Stimulated activated naive CD8-positive, alpha-beta T cell treated with anti-CD3 and anti-CD28 coated beads, Interleukin-15, Interleukin-2, amounts not matched to agents 100 ng/mL and 50 ng/mL, for 24 hours (primary cell): ENCODE results near the gene FNDC1.

ENCODE experiments used
- H3K27ac Mint-ChIP-seq: one replicate; pipeline ENCODE4 v1.8.0; 2021; ENCODE audit warnings: mild to moderate bottlenecking, mixed read lengths
- H3K27me3 Mint-ChIP-seq: one replicate; pipeline ENCODE4 v1.8.0; 2021; ENCODE audit warnings: mixed read lengths
- H3K36me3 Mint-ChIP-seq: one replicate; pipeline ENCODE4 v1.8.0; 2021; ENCODE audit warnings: low read depth, mixed read lengths
- H3K4me1 Mint-ChIP-seq: one replicate; pipeline ENCODE4 v1.8.0; 2021; ENCODE audit warnings: low read depth, mixed read lengths
- H3K4me3 Mint-ChIP-seq: one replicate; pipeline ENCODE4 v1.8.0; 2021; ENCODE audit warnings: mild to moderate bottlenecking, mixed read lengths
- H3K9me3 Mint-ChIP-seq: one replicate; pipeline ENCODE4 v1.8.0; 2021; ENCODE audit warnings: mixed read lengths

The FNDC1 gene

DNA sequence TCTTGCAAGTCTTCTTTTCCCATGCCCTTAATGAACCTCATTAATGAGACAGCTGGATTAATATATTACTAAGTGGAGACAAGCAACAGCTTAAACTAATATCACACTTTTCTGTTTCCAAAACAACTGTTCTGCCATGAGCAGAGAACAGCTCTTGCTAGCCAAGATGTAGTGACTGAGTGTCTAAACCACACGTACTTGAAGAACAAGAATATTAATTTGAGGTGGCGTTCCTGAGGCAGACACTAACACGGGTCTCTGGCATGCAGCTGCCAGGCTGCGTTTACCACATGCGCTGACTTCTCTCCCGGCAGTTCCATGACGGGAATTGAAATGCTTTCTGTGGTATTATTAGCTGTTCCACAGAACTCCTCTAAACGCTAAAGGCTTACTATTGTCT lies 80.6 kb downstream of the FNDC1 start:
- Mint-ChIP-seq H3K4me3 (no peak overlapping the region), H3K27me3 (peaks cover 11% of the 10 kb centered on the region), H3K4me1 (no peaks in the 10 kb centered on the region), H3K27ac (no peak overlapping the region), H3K9me3 (no peaks in the 10 kb centered on the region), H3K36me3 (no peaks in the 10 kb centered on the region)

DNA sequence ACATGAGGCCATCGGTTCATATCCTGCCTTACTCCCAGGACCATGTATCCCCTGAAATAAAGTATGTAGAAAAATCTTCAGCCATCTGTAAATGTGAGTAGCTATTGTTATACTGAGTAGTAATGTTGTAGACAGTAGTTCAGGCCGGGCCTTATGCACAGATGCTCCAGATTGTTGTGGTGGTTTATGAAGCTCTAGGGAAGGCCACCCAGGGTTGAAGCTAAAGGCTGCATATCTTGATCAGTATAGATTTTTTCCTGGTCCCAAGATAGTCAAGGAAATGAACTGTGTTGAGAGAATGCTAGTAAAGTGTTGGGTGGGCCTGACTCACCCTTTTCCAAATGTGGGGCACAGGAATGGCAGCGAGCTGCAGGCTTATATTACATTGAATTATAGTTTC lies 81.4 kb downstream of the FNDC1 start:
- Mint-ChIP-seq H3K9me3 (no peaks in the 10 kb centered on the region), H3K27me3 (peaks cover 11% of the 10 kb centered on the region), H3K36me3 (no peaks in the 10 kb centered on the region), H3K4me1 (no peaks in the 10 kb centered on the region), H3K4me3 (no peak overlapping the region), H3K27ac (no peak overlapping the region)

DNA sequence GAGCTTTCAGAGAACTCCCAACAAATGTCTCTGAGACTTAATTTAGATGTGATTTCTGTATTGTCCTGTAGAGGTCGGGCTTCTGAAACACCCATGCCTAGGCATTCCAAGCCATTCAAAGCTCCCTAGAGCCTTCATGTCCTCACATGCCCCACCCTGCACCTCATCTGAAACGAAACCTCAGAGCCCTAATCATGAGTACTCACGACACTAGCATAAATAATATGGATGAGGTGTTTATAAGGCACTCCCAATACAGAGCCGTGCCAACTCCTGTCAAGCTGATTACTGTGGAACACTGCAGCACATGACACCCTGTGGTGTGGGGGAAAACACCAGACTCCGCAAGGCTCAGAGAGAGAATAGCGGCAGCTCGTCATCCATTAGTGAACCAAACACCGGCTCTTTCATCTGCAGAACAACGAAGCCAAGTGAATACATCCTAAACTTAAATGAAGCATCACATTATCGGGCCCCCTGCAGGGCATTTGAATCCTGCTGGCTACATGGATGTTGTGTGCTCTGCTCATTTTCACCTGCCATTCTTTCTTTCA lies 83.8 kb downstream of the FNDC1 start:
- Mint-ChIP-seq H3K27ac (no peak overlapping the region), H3K36me3 (no peaks in the 10 kb centered on the region)

DNA sequence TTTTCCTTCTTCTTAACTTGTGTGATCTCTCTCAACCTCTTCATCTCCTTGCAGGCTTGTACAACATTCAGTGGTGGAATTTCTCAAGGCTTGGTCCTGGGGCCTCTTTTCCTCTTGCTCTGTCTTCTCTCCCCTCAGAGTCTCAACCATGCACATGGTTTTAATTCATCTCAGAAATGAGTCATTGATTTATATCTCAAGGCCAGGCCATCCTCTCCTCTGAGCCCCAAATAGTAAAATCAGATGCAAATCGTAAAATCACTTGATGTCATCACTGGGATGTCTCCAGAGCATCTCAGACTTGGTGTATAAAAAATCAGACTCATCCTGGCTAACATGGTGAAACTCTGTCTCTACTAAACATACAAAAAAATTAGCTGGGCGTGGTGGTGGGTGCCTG lies 85.0 kb downstream of the FNDC1 start:
- Mint-ChIP-seq H3K9me3 (no peaks in the 10 kb centered on the region), H3K4me3 (no peak overlapping the region), H3K27me3 (peaks cover 11% of the 10 kb centered on the region), H3K27ac (no peak overlapping the region), H3K36me3 (no peaks in the 10 kb centered on the region), H3K4me1 (no peaks in the 10 kb centered on the region)

More for the DNA sequence above, 83.8 kb downstream of the FNDC1 start:
- H3K4me1 Mint-ChIP-seq = no peaks in the 10 kb centered on the region
- H3K4me3 Mint-ChIP-seq = no peak overlapping the region
- H3K9me3 Mint-ChIP-seq = no peaks in the 10 kb centered on the region
- H3K27me3 Mint-ChIP-seq = peaks cover 12% of the 10 kb centered on the region

DNA sequence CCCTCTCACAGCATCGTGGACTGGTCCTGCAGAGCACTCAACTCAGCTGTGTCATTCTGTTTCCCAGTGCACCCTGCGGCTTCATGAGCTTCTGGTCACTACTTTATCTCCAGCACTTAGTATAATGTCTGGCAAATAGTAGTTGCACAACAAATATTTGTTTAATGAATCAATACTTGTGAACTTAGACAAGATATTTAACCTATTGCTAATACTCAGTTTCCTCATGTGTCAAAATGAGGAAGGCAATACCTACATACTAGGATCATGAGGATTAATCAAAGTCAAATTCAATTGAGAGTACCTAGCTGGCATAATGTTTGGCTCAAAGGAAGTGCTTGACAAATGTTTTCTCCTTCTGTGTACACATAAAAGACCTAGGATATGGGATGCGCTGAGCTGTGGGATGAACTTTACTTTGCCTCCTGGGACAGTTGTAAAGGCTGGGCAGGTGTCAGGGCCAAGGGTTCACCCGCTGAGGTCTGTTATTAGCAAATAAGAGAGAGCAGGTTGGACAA lies 86.3 kb downstream of the FNDC1 start:
- no peaks in the 10 kb centered on the region for H3K36me3 Mint-ChIP-seq
- no peak overlapping the region for H3K4me3 Mint-ChIP-seq
- H3K9me3 Mint-ChIP-seq = no peaks in the 10 kb centered on the region
- H3K4me1 Mint-ChIP-seq = no peaks in the 10 kb centered on the region
- no peak overlapping the region for H3K27ac Mint-ChIP-seq
- peaks cover 12% of the 10 kb centered on the region for H3K27me3 Mint-ChIP-seq

DNA sequence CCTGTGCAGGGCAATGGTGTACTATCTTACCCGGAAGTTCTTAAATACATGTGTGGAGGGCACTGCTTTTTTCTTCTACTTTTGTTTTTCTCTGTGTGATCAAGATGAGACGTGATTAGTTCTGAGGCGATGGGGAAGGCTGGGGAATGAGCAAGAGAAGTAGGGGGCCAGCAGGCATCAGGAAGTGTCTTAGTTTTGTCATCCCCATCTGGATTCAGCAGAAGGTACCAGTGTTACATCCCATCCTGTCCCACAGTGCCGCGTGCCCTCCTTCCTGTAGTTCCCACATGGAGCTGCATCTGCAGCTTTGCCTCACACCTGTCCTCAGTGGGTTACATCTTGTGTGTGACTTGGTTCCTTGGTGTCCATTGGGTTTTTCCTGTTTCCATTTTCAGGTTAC lies 86.9 kb downstream of the FNDC1 start:
- Mint-ChIP-seq H3K36me3 (no peaks in the 10 kb centered on the region), H3K27me3 (peaks cover 12% of the 10 kb centered on the region), H3K4me3 (no peak overlapping the region), H3K9me3 (no peaks in the 10 kb centered on the region), H3K4me1 (no peaks in the 10 kb centered on the region), H3K27ac (no peak overlapping the region)

DNA sequence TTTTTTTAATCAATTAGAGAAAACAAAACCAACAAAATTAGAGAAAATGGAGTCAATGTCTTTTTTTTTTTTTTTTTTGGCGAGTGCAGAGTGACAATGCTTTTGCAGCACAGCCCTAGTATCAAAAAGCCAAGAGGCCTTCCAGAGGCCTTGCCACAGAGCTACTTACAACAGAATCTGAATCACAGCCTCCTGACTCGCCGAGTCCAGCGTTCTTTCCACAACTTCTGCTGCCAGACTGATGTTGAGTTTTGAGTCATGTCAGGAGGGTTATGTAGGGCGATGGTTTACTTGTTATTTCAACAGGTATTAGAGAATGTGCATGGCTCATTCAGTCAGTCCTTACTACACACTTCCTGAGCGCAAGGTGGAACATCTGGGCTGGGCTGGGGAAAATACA lies 88.6 kb downstream of the FNDC1 start:
- H3K4me3 Mint-ChIP-seq = no peak overlapping the region
- no peak overlapping the region for H3K27ac Mint-ChIP-seq
- H3K27me3 Mint-ChIP-seq = peaks cover 16% of the 10 kb centered on the region

DNA sequence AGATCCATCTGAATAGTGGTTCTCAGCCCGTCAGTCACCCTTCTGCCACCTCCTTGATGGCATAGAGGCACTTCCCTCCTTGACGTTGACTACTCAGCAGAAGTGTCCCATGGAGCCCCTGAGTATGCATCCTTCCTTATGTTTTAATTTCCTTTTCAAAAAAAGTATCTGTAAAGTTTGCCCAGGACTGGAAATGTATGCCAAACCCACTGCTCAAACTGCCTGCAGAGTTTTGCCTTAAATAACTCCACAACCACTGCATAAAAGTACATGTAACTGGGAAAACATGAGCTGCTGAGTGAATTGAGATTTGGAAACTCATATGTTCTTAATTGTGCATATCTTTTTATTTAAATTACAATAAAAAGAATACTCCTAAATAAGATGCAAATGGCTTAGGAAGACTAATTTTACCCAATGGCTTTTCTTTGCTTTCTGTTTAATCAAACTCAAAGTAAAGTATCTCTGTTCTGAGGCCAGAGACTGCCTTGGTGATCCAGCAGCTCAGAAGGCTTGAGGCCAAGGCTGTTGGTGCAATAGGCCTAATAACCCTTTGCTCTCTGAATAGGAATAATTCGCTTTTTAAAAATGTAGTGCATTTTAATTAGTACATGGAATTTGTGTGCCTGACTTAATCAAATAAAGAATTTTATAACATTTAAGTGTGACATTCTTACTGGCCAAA lies 90.4 kb downstream of the FNDC1 start:
- no peaks in the 10 kb centered on the region for H3K9me3 Mint-ChIP-seq
- H3K36me3 Mint-ChIP-seq = no peaks in the 10 kb centered on the region
- H3K27me3 Mint-ChIP-seq = peaks cover 14% of the 10 kb centered on the region
- no peaks in the 10 kb centered on the region for H3K4me1 Mint-ChIP-seq
- H3K4me3 Mint-ChIP-seq = no peak overlapping the region
- H3K27ac Mint-ChIP-seq = no peak overlapping the region

More for the DNA sequence above, 88.6 kb downstream of the FNDC1 start:
- Mint-ChIP-seq H3K4me1 (no peaks in the 10 kb centered on the region), H3K36me3 (no peaks in the 10 kb centered on the region), H3K9me3 (no peaks in the 10 kb centered on the region)

DNA sequence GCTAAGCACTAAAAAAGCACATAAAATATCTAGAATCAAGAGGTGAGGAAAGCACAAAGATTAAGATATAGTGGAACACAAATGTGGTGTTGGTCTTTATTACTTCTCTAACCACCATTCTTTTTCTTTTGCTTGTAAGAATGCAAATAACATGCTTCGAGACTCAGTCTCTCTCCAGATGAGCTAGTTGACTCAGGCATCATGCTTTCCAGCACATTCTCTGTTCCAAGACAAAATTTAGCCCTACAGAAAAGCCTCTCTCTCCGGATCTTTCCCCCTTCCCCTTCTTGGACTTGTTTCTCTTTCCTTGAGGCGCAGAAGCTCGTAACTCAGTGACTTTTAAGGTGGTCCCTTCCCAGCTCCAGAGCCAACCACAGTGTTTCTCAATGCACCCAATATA lies 91.0 kb downstream of the FNDC1 start:
- H3K27ac Mint-ChIP-seq = no peak overlapping the region
- no peaks in the 10 kb centered on the region for H3K9me3 Mint-ChIP-seq
- no peak overlapping the region for H3K4me3 Mint-ChIP-seq
- no peaks in the 10 kb centered on the region for H3K4me1 Mint-ChIP-seq
- H3K36me3 Mint-ChIP-seq = no peaks in the 10 kb centered on the region
- H3K27me3 Mint-ChIP-seq = peaks cover 14% of the 10 kb centered on the region

DNA sequence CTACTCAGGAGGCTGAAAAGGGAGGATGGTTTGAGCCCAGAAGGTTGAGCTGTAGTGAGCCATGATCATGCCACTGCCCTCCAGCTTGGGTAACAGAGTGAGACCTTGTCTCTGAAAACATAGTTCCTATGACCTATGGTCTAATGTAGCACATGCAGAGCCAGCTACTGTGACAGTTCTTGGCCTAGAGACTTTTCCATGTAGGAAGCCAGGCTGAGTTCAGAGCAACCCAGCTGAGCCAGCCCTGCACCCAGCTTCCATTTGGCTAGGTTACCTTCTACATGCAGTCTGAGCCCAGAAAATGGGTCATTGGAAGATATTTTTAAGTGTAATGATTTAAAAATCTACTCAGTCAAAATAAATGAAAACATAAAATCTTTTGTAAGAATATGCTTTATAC lies 92.8 kb downstream of the FNDC1 start:
- Mint-ChIP-seq H3K36me3 (no peaks in the 10 kb centered on the region), H3K4me3 (no peak overlapping the region), H3K27ac (no peak overlapping the region), H3K4me1 (no peaks in the 10 kb centered on the region), H3K9me3 (no peaks in the 10 kb centered on the region), H3K27me3 (peaks cover 11% of the 10 kb centered on the region)

DNA sequence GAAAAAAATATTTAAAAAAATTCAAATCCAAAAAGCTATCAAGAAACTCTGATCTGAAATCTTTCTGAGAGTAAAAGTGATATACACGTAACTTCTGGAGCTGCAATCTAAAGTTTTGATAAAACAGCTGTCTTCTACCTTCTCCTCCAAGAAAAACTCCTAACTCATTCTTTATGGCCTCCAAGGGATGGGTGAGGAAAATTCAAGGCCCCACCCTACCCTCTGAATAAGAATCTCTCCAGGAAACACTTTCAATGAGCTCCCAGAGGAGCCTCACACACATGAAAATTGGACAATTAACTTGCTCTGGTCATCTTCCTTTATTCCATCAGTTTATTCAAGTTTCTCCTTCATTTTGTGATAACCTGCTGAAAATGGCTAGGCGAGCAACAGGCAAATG lies 93.4 kb downstream of the FNDC1 start:
- H3K4me1 Mint-ChIP-seq = no peaks in the 10 kb centered on the region
- no peaks in the 10 kb centered on the region for H3K36me3 Mint-ChIP-seq
- peaks cover 14% of the 10 kb centered on the region for H3K27me3 Mint-ChIP-seq
- H3K4me3 Mint-ChIP-seq = no peak overlapping the region
- H3K27ac Mint-ChIP-seq = no peak overlapping the region
- H3K9me3 Mint-ChIP-seq = no peaks in the 10 kb centered on the region

DNA sequence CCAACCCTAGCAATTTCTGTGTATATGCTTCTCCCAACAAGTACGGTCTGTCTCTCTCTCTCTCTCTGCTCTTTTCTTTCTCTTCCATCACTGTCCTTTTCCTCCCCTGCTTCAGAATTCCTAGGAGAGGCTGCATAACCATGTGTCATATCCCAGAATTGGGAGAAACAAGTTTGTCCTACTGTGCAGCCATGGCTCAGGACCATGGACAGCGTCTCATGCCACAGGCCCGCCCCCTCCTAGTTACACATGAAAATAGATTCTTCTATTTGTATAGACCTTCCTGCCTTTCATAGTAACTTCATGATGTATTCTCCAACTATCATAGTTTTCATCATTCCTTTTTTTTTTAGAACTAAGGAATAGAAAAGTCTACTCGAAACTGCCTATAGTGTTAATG lies 98.0 kb downstream of the FNDC1 start:
- Mint-ChIP-seq H3K27me3 (peaks cover 10% of the 10 kb centered on the region), H3K4me3 (no peak overlapping the region), H3K9me3 (no peaks in the 10 kb centered on the region), H3K27ac (no peak overlapping the region), H3K36me3 (no peaks in the 10 kb centered on the region), H3K4me1 (no peaks in the 10 kb centered on the region)

DNA sequence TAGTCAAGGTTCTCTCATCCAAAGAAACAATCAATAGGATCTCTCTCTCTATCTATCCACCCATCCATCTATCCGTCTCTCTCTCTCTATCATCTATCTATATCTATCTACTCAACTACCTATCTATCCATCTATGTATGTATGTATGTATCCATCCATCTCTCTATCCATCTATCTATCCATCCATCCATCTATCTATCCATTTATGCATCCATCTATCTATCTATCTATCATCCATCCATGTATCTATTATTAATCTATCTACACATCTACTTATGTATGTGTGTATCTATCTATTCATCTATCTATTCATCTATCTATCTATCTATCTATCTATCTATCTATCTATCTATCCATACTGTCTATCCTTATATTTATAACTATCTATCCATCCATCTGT lies 99.3 kb downstream of the FNDC1 start:
- H3K9me3 Mint-ChIP-seq = no peaks in the 10 kb centered on the region

DNA sequence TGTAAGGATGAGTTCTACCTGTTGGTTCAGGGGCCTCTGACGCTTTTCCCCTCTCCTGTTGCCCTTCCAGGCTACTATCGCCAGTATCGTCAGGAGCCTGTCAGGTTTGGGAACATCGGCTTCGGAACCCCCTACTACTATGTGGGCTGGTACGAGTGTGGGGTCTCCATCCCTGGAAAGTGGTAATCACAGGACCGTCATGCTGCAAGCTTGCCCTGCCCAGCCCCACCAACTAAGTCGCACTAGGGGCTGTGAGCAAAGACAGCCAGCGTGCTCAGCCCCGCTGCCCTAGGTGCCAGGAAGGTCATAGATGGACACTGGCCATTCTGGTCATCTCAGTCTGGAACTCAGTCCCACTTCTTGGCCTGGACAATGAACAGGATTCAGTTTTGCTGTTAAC lies 102.1 kb downstream of the FNDC1 start:
- H3K36me3 Mint-ChIP-seq = no peaks in the 10 kb centered on the region
- no peak overlapping the region for H3K27ac Mint-ChIP-seq
- peaks cover 23% of the 10 kb centered on the region for H3K27me3 Mint-ChIP-seq
- no peak overlapping the region for H3K4me3 Mint-ChIP-seq
- no peaks in the 10 kb centered on the region for H3K9me3 Mint-ChIP-seq
- no peaks in the 10 kb centered on the region for H3K4me1 Mint-ChIP-seq

More for the DNA sequence above, 99.3 kb downstream of the FNDC1 start:
- Mint-ChIP-seq H3K36me3 (no peaks in the 10 kb centered on the region), H3K4me3 (no peak overlapping the region), H3K27ac (no peak overlapping the region), H3K4me1 (no peaks in the 10 kb centered on the region), H3K27me3 (peaks cover 10% of the 10 kb centered on the region)

DNA sequence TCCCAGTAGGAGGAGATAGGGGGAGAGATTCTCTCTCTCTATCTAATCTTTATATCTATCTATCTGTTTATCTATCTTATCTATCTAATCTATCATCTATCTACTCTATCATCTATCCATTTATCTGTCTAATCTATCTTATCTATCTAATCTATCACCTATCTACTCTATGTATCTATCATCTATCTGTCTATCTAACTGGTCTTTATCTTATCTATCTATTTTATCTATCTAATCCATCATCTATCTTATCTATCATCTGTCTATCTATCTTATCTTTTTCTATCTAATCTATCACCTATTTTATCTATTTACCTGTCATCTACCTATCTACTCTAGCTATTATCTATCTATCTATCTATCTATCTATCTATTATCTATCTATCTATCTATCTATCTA lies 109.4 kb downstream of the FNDC1 start:
- H3K27ac Mint-ChIP-seq = no peak overlapping the region
- H3K4me1 Mint-ChIP-seq = no peaks in the 10 kb centered on the region
- H3K36me3 Mint-ChIP-seq = no peaks in the 10 kb centered on the region
- no peaks in the 10 kb centered on the region for H3K9me3 Mint-ChIP-seq
- peaks cover 19% of the 10 kb centered on the region for H3K27me3 Mint-ChIP-seq
- H3K4me3 Mint-ChIP-seq = no peak overlapping the region

DNA sequence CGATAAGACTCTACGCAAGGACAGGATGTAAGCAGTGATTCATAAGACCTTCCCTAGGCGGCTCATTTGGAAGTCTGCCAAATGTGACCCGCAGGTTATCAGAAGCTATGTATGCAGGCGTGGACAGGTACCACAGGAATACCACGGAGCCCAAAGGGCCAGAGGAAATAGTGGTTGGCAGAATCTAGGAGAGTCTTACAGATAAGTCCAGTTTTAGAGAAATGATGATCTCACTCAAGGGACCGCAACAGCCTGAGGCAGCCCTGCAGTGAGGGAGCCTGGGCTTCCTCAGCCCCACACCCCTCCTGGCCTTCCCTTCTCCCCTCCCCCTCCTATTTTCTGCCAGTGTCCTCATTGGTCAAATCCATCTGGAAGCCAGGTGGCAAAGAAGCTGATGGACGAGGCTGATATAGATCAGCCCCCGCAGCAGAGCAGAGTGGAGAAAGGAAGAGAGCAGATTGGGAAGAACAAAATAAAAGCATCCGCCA lies 110.6 kb downstream of the FNDC1 start:
- H3K27ac Mint-ChIP-seq = no peak overlapping the region
- peaks cover 14% of the 10 kb centered on the region for H3K27me3 Mint-ChIP-seq
- H3K4me1 Mint-ChIP-seq = no peaks in the 10 kb centered on the region
- H3K9me3 Mint-ChIP-seq = no peaks in the 10 kb centered on the region
- no peak overlapping the region for H3K4me3 Mint-ChIP-seq
- H3K36me3 Mint-ChIP-seq = no peaks in the 10 kb centered on the region
